GM13976 (cell line): Measurements from ENCODE around the gene JAZF1.

Source experiments
- DNase-seq: peaks from one replicate; pipeline ENCODE4 v3.0.0; 2012; ENCODE audit warnings: low spot score
- in situ Hi-C: fragments of 300-500 bp; cut with MboI; formaldehyde crosslinking; loops from one replicate; pipeline ENCODE4 v1.12.0; 2022; ENCODE audit warnings: low sequenced_read_pairs, mixed read lengths, inconsistent platforms; ENCODE audit not compliant: unreplicated experiment
- TF ChIP-seq, protein P1 (sequence below): IDR thresholded peaks from 2 replicates; pipeline ENCODE4 v1.5.1; 2012; ENCODE audit warnings: borderline replicate concordance, mild to moderate bottlenecking; ENCODE audit not compliant: insufficient read depth; ENCODE audit errors: extremely low read depth, missing control alignments, control extremely low read depth

The JAZF1 gene

GRCh38 chr7:28144266-28144665 is 36.3 kb downstream of the JAZF1 start:
- DNase-seq: no peak
- TF ChIP-seq, protein P1, sequence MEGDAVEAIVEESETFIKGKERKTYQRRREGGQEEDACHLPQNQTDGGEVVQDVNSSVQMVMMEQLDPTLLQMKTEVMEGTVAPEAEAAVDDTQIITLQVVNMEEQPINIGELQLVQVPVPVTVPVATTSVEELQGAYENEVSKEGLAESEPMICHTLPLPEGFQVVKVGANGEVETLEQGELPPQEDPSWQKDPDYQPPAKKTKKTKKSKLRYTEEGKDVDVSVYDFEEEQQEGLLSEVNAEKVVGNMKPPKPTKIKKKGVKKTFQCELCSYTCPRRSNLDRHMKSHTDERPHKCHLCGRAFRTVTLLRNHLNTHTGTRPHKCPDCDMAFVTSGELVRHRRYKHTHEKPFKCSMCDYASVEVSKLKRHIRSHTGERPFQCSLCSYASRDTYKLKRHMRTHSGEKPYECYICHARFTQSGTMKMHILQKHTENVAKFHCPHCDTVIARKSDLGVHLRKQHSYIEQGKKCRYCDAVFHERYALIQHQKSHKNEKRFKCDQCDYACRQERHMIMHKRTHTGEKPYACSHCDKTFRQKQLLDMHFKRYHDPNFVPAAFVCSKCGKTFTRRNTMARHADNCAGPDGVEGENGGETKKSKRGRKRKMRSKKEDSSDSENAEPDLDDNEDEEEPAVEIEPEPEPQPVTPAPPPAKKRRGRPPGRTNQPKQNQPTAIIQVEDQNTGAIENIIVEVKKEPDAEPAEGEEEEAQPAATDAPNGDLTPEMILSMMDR: no peak
- in situ Hi-C loops: no loop called here

- no peak for DNase-seq
- in situ Hi-C loops: no loop called here
- TF ChIP-seq, protein P1: no peak
Measured at GRCh38 chr7:28142650-28143049, 37.9 kb downstream of the JAZF1 start.

GRCh38 chr7:28140979-28141378 is 39.6 kb downstream of the JAZF1 start:
- DNase-seq: no peak
- in situ Hi-C loops: no loop called here
- TF ChIP-seq, protein P1: no peak

- in situ Hi-C loops: no loop called here
- no peak for DNase-seq
- TF ChIP-seq, protein P1: no peak
Measured at GRCh38 chr7:28138837-28139236, 41.8 kb downstream of the JAZF1 start.

GRCh38 chr7:28137463-28137862 is 43.1 kb downstream of the JAZF1 start:
- DNase-seq: no peak
- in situ Hi-C loops: no loop called here
- TF ChIP-seq, protein P1: no peak

DNA sequence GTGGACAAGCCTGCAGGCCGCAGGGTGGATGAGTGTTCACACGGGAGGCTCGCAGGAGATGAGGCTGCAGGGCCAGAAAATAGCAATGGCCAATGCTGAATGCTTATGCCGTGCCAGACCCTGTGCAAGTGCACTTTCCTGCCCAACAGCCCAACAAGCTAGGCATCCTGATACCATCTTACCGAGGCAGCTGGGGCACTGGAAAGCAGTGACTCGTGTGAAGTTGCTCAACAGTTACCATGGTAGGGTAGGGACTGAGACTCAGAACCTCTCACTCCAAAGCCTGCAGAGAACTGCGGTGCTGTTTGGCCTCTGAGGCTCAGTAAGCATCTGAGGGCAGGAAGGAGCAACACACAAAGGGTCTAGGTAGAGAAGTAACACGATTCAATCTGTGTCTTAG is 43.7 kb downstream of the JAZF1 start:
- TF ChIP-seq, protein P1: no peak
- no peak for DNase-seq
- in situ Hi-C loops: no loop called here

- in situ Hi-C loops: no loop called here
- TF ChIP-seq, protein P1: no peak
- no peak for DNase-seq
Measured at GRCh38 chr7:28136420-28136819, 44.2 kb downstream of the JAZF1 start.
